MM.1S (cell line): ENCODE measurements around the gene FZD1.

Experiments
- EZH2 ChIP-seq: fragments of 300-600 bp; sonication (generic); optimal IDR thresholded peaks from 2 replicates; pipeline ENCODE3; 2017; ENCODE audit warnings: low read depth, mild to moderate bottlenecking, antibody characterized with exemption, low read length, mixed read lengths
- EZH2phosphoT487 ChIP-seq: fragments of 300-600 bp; sonication (generic); IDR thresholded peaks from 2 replicates; pipeline ENCODE4 v1.6.1; 2018; ENCODE audit warnings: antibody characterized with exemption, low read length
- TF ChIP-seq, protein P1 (sequence below): fragments of 300-600 bp; sonication (generic); IDR thresholded peaks from 2 replicates; pipeline ENCODE4 v1.5.1; 2016; ENCODE audit warnings: antibody characterized with exemption, low read length, mixed read lengths

DNA sequence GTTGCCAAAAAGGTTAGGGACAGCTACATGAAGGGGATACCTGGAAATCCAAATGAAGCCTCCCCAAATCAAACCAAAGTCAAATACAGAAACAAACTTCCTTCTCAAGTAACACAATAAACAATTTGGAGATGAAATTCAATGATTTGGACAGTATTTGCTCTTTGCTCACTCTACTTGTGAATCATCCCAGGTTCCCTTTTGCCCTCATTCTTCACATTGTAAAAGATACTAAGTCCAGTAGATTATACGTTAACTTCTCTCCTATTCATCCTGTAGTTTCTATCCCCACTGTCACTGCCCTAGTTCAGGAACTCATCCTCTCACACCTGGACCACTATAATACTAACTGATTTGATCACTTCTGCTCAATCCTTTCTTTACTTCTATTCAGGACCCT, 28.3 kb downstream of the FZD1 start:
- no peak for TF ChIP-seq EZH2
- TF ChIP-seq, protein P1, sequence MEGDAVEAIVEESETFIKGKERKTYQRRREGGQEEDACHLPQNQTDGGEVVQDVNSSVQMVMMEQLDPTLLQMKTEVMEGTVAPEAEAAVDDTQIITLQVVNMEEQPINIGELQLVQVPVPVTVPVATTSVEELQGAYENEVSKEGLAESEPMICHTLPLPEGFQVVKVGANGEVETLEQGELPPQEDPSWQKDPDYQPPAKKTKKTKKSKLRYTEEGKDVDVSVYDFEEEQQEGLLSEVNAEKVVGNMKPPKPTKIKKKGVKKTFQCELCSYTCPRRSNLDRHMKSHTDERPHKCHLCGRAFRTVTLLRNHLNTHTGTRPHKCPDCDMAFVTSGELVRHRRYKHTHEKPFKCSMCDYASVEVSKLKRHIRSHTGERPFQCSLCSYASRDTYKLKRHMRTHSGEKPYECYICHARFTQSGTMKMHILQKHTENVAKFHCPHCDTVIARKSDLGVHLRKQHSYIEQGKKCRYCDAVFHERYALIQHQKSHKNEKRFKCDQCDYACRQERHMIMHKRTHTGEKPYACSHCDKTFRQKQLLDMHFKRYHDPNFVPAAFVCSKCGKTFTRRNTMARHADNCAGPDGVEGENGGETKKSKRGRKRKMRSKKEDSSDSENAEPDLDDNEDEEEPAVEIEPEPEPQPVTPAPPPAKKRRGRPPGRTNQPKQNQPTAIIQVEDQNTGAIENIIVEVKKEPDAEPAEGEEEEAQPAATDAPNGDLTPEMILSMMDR = no peak
- no peak for TF ChIP-seq EZH2phosphoT487
